NOMO-1 treated with DMSO at 0.1 percent for 48 hours (cell line): ENCODE data around the gene FGFRL1.

Experiments
- DNase-seq: peaks from one replicate; lab custom pipeline; 2025; ENCODE audit not compliant: unreplicated experiment; lab: John Stamatoyannopoulos, UW

Gene FGFRL1

GRCh38 chr4:1021386-1022050, 10.1 kb downstream of the FGFRL1 start:
- DNase-seq, result no peak

- DNase-seq, result no peak
Observed at GRCh38 chr4:1022051-1022738, 10.8 kb downstream of the FGFRL1 start.

GRCh38 chr4:1022739-1023066, 11.3 kb downstream of the FGFRL1 start:
- no peak for DNase-seq

GRCh38 chr4:1023075-1023640, 11.7 kb downstream of the FGFRL1 start:
- no peak for DNase-seq

GRCh38 chr4:1023895-1024740, 12.7 kb downstream of the FGFRL1 start:
- DNase-seq, result no peak

GRCh38 chr4:1024882-1025545, 13.6 kb downstream of the FGFRL1 start:
- no peak for DNase-seq

- DNase-seq, result peak; percentile 11
Observed at GRCh38 chr4:1026115-1026514, 14.7 kb downstream of the FGFRL1 start.

GRCh38 chr4:1027219-1027914, 15.9 kb downstream of the FGFRL1 start:
- no peak for DNase-seq

GRCh38 chr4:1027915-1028238, 16.5 kb downstream of the FGFRL1 start:
- no peak for DNase-seq

GRCh38 chr4:1028574-1029220, 17.3 kb downstream of the FGFRL1 start:
- no peak for DNase-seq

GRCh38 chr4:1029529-1029928, 18.1 kb downstream of the FGFRL1 start:
- DNase-seq, result no peak

GRCh38 chr4:1030031-1030430, 18.6 kb downstream of the FGFRL1 start:
- no peak for DNase-seq

GRCh38 chr4:1030559-1030958, 19.1 kb downstream of the FGFRL1 start:
- DNase-seq, result no peak

- no peak for DNase-seq
Observed at GRCh38 chr4:1031346-1031745, 19.9 kb downstream of the FGFRL1 start.

- DNase-seq, result no peak
Observed at GRCh38 chr4:1031956-1032795, 20.8 kb downstream of the FGFRL1 start.

GRCh38 chr4:1032861-1033260, 21.4 kb downstream of the FGFRL1 start:
- DNase-seq, result no peak

- no peak for DNase-seq
Observed at GRCh38 chr4:1033840-1034551, 22.6 kb downstream of the FGFRL1 start.

GRCh38 chr4:1035510-1035909, 24.1 kb downstream of the FGFRL1 start:
- DNase-seq, result no peak

GRCh38 chr4:1036095-1036494, 24.7 kb downstream of the FGFRL1 start:
- no peak for DNase-seq
